ENCODE data around the gene KL. TPM values are rescaled to one million over a fixed set of nuclear protein-coding genes. Genes with fewer than 3 reads are reported as not detected.

Gene KL
- total and polyA plus RNA-seq, 10 of the 15 experiments (the other 5 are each of a cell fraction or from before 2014, with no cell fraction given) = 0.08 to 2.1 (median 1.4) TPM

GRCh38 chr13:33096886-33097605 is 80.8 kb downstream of the KL start:
- ChIA-PET RAD21 (ENCODE audit: unreplicated experiment) (interaction anchor here (0.8 to 1.4 kb wide), 4 partner anchors 9 to 64 kb away, joined by 3 to 4 read pairs (median 4); no protein-coding TSS in a partner anchor), POLR2A (interaction anchor here (0.7 to 1.7 kb wide), 2 partner anchors 14 to 36 kb away, joined by 3 to 4 read pairs; no protein-coding TSS in a partner anchor), SMC1A (ENCODE audit: uncharacterized antibody, unreplicated experiment) (interaction anchor here (0.8 to 2.3 kb wide), 10 partner anchors 10 to 582 kb away, joined by 3 to 13 read pairs (median 3); no protein-coding TSS in a partner anchor), CTCF (interaction anchor here (0.6 to 1.0 kb wide), 3 partner anchors 50 to 746 kb away, joined by 3 read pairs; no protein-coding TSS in a partner anchor)
- Histone ChIP-seq H3K4me3 (no peak overlapping the region), H3K79me2 (ENCODE audit: control insufficient read depth, insufficient read depth, low read length) (no peaks in the 10 kb centered on the region), H3K9me3 (replicated peaks; ENCODE audit: control insufficient read depth, insufficient read depth, low read length) (peaks cover 6% of the 10 kb centered on the region; the same call in 2 of the 3 replicates), H3K36me3 (ENCODE audit: control insufficient read depth in 2 of 2, insufficient read depth in 2 of 2, low read length in 1 of 2) (no peaks in the 10 kb centered on the region), H3K27me3 (replicated peaks in 1 of 2; ENCODE audit: control insufficient read depth in 2 of 2, insufficient read depth in 2 of 2, low read length in 1 of 2) (no peaks in the 10 kb centered on the region), H3K4me2 (ENCODE audit: control insufficient read depth, insufficient read depth) (peak overlapping the region; percentile 63), H3K27ac (ENCODE audit: control insufficient read depth, insufficient read depth) (no peak overlapping the region), H3K9ac (ENCODE audit: control insufficient read depth, insufficient read depth, low read length) (no peak overlapping the region), H2AFZ (ENCODE audit: control insufficient read depth, low read depth, low read length) (peak overlapping the region; percentile 18; the same call in 1 of the 2 replicates), H4K20me1 (ENCODE audit: control insufficient read depth, insufficient read depth) (no peaks in the 10 kb centered on the region), H3K4me1 (ENCODE audit: control insufficient read depth, insufficient read depth, low read length) (no peaks in the 10 kb centered on the region)
- in situ Hi-C loops (cut with MboI) = no loop called here
- no peak for DNase-seq (ENCODE audit: low read depth, low spot score)
- WGBS (ENCODE audit: insufficient coverage, insufficient replicate concordance, low lambda C conversion rate, missing lambda C conversion rate) = 97% methylated on average over 2 of the region's 2 CpGs
- FAIRE-seq = no peak
- TF ChIP-seq SUZ12 (IDR thresholded peaks at IDR 0.05; ENCODE audit: unreplicated experiment) (no peak), SP1 (IDR thresholded peaks at IDR 0.05; ENCODE audit: low read depth, low read length) (no peak), PKNOX1 (IDR thresholded peaks at IDR 0.05) (peak; percentile 43; the same call in 1 of the 2 replicates), YBX1 (IDR thresholded peaks at IDR 0.05) (no peak), SPI1 (IDR thresholded peaks at IDR 0.05; ENCODE audit: borderline replicate concordance, insufficient read depth, low read depth, low read length) (peak; percentile 79), RELB (IDR thresholded peaks at IDR 0.05; ENCODE audit: low read depth) (0 out of 2 replicates have a peak, but pooled peaks have one; percentile 41), ZNF384 (IDR thresholded peaks at IDR 0.05; ENCODE audit: borderline replicate concordance, low read depth, low read length) (peak; percentile 63; the same call in 1 of the 2 replicates), ZNF24 (IDR thresholded peaks at IDR 0.05) (0 out of 2 replicates have a peak, but pooled peaks have one; percentile 38), EGR1 (IDR thresholded peaks at IDR 0.05; ENCODE audit: borderline replicate concordance in 1 of 2, low read depth in 2 of 2, low read length in 2 of 2) (no peak), PBX3 (IDR thresholded peaks at IDR 0.05; ENCODE audit: insufficient replicate concordance, low read depth, low read length) (no peak), SREBF2 (IDR thresholded peaks at IDR 0.05; ENCODE audit: low read length) (no peak), YY1 (IDR thresholded peaks at IDR 0.05; ENCODE audit: low read depth, low read length) (peak; percentile 73; the same call in 1 of the 2 replicates)
- intact Hi-C loops (cut with micrococcal nuclease; ENCODE audit: unreplicated experiment) = no loop called here
- ATAC-seq = peak; percentile 79
- BruUV-seq (replicated peaks) = no TSS peak

Data from GM12878 (cell line).